Measurements from ENCODE around the gene FUT9. TPM values are rescaled to one million over a fixed set of nuclear protein-coding genes. Genes with fewer than 3 reads are reported as not detected.

Gene FUT9
- total RNA-seq, 1 experiment from 2014 or later, result not detected

- no peak overlapping the region for H3K27ac ChIP-seq (ENCODE audit: low read length)
- TF ChIP-seq SIN3A (IDR thresholded peaks at IDR 0.05; ENCODE audit: borderline replicate concordance, insufficient read depth, low read depth, low read length) (no peak), POLR2AphosphoS5 (IDR thresholded peaks at IDR 0.05; ENCODE audit: low read depth, low read length) (no peak), CTCF (IDR thresholded peaks at IDR 0.05) (no peak), REST (IDR thresholded peaks at IDR 0.05; ENCODE audit: insufficient read depth in 1 of 2, low read depth in 2 of 2, low read length in 1 of 2) (no peak), TCF7L2 (IDR thresholded peaks at IDR 0.05; ENCODE audit: low read depth, low read length) (no peak)
- in situ Hi-C loops (cut with HindIII; ENCODE audit: low pct_unique_long_range_greater_than_20kb, low sequenced_read_pairs) (no loop called here), intact Hi-C loops (cut with micrococcal nuclease; ENCODE audit: unreplicated experiment) (no loop called here)
- no peak for DNase-seq (ENCODE audit: low read depth, low spot score)
- no peaks in the 10 kb centered on the region for H3K4me1 ChIP-seq (ENCODE audit: control insufficient read depth, insufficient read depth, low read length)
- H3K36me3 ChIP-seq (ENCODE audit: control insufficient read depth, insufficient read depth, low read length), result no peaks in the 10 kb centered on the region
- BruUV-seq (replicated peaks), result no TSS peak
- CTCF ChIA-PET, result no interaction called here
- no peaks in the 10 kb centered on the region; the same call in 1 of the 2 replicates for H3K9me3 ChIP-seq (ENCODE audit: control insufficient read depth, insufficient read depth, low read depth, low read length)
- ATAC-seq, result no peak
- POLR2A ChIA-PET, result no interaction called here
- H3K4me3 ChIP-seq (ENCODE audit: low read depth in 2 of 2, low read length in 2 of 2), result no peak overlapping the region
- no peaks in the 10 kb centered on the region for H3K27me3 ChIP-seq (ENCODE audit: control insufficient read depth, insufficient read depth, low read length)
Measured at GRCh38 chr6:96094077-96094476, 78.3 kb downstream of the FUT9 start.

GRCh38 chr6:96099069-96099468, 83.3 kb downstream of the FUT9 start:
- intact Hi-C loops (cut with micrococcal nuclease; ENCODE audit: unreplicated experiment), result no loop called here
- POLR2A ChIA-PET, result no interaction called here
- no peak for DNase-seq (ENCODE audit: low read depth, low spot score)

More at GRCh38 chr6:96099069-96099468, 83.3 kb downstream of the FUT9 start:
- no peaks in the 10 kb centered on the region for H3K36me3 ChIP-seq (ENCODE audit: control insufficient read depth, insufficient read depth, low read length)
- H3K4me3 ChIP-seq (ENCODE audit: low read depth in 2 of 2, low read length in 2 of 2), result no peak overlapping the region
- H3K27ac ChIP-seq (ENCODE audit: low read length), result no peak overlapping the region
- no peaks in the 10 kb centered on the region for H3K9me3 ChIP-seq (ENCODE audit: control insufficient read depth, insufficient read depth, low read depth, low read length)
- CTCF ChIA-PET, result no interaction called here
- no peaks in the 10 kb centered on the region for H3K27me3 ChIP-seq (ENCODE audit: control insufficient read depth, insufficient read depth, low read length)
- no peak for ATAC-seq
- H3K4me1 ChIP-seq (ENCODE audit: control insufficient read depth, insufficient read depth, low read length), result no peaks in the 10 kb centered on the region
- BruUV-seq (replicated peaks), result no TSS peak
- in situ Hi-C loops (cut with HindIII; ENCODE audit: low pct_unique_long_range_greater_than_20kb, low sequenced_read_pairs), result no loop called here
- TF ChIP-seq REST (IDR thresholded peaks at IDR 0.05; ENCODE audit: insufficient read depth in 1 of 2, low read depth in 2 of 2, low read length in 1 of 2) (no peak), POLR2AphosphoS5 (IDR thresholded peaks at IDR 0.05; ENCODE audit: low read depth, low read length) (no peak), SIN3A (IDR thresholded peaks at IDR 0.05; ENCODE audit: borderline replicate concordance, insufficient read depth, low read depth, low read length) (no peak), TCF7L2 (IDR thresholded peaks at IDR 0.05; ENCODE audit: low read depth, low read length) (no peak), CTCF (IDR thresholded peaks at IDR 0.05) (no peak)

All from Panc1 (cell line).